Measurements from ENCODE around the gene CMTM3.

- TF ChIP-seq, protein P1, sequence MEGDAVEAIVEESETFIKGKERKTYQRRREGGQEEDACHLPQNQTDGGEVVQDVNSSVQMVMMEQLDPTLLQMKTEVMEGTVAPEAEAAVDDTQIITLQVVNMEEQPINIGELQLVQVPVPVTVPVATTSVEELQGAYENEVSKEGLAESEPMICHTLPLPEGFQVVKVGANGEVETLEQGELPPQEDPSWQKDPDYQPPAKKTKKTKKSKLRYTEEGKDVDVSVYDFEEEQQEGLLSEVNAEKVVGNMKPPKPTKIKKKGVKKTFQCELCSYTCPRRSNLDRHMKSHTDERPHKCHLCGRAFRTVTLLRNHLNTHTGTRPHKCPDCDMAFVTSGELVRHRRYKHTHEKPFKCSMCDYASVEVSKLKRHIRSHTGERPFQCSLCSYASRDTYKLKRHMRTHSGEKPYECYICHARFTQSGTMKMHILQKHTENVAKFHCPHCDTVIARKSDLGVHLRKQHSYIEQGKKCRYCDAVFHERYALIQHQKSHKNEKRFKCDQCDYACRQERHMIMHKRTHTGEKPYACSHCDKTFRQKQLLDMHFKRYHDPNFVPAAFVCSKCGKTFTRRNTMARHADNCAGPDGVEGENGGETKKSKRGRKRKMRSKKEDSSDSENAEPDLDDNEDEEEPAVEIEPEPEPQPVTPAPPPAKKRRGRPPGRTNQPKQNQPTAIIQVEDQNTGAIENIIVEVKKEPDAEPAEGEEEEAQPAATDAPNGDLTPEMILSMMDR (IDR thresholded peaks at IDR 0.05) = peak; percentile 80
- TF ChIP-seq ZNF425 (CRISPR knock-in tag; conservative IDR thresholded peaks at IDR 0.05) (no peak), ZNF138 (CRISPR knock-in tag; conservative IDR thresholded peaks at IDR 0.05) (no peak), MAX (CRISPR knock-in tag; IDR thresholded peaks at IDR 0.05) (no peak), IRF2 (CRISPR knock-in tag; IDR thresholded peaks at IDR 0.05; ENCODE audit: borderline replicate concordance, low read depth) (no peak), NFE2L1 (CRISPR knock-in tag; IDR thresholded peaks at IDR 0.05) (no peak), ELF4 (CRISPR knock-in tag; IDR thresholded peaks at IDR 0.05; ENCODE audit: low read depth) (no peak), JUN (CRISPR knock-in tag; IDR thresholded peaks at IDR 0.05) (no peak), JAZF1 (CRISPR knock-in tag; IDR thresholded peaks at IDR 0.05) (no peak)
- TF ChIP-seq, protein P2, sequence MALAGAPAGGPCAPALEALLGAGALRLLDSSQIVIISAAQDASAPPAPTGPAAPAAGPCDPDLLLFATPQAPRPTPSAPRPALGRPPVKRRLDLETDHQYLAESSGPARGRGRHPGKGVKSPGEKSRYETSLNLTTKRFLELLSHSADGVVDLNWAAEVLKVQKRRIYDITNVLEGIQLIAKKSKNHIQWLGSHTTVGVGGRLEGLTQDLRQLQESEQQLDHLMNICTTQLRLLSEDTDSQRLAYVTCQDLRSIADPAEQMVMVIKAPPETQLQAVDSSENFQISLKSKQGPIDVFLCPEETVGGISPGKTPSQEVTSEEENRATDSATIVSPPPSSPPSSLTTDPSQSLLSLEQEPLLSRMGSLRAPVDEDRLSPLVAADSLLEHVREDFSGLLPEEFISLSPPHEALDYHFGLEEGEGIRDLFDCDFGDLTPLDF (CRISPR knock-in tag; IDR thresholded peaks at IDR 0.05) = no peak
- TF ChIP-seq, protein P3, sequence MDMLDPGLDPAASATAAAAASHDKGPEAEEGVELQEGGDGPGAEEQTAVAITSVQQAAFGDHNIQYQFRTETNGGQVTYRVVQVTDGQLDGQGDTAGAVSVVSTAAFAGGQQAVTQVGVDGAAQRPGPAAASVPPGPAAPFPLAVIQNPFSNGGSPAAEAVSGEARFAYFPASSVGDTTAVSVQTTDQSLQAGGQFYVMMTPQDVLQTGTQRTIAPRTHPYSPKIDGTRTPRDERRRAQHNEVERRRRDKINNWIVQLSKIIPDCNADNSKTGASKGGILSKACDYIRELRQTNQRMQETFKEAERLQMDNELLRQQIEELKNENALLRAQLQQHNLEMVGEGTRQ (CRISPR knock-in tag; IDR thresholded peaks at IDR 0.05) = no peak
Observed at GRCh38 chr16:66650707-66651473, 46.4 kb downstream of the CMTM3 start.
